Hypothalamus (tissue), 51 donors: Measurements from ENCODE around the gene SUSD2.
"Not testable (repeated sequence)": the region's sequence is repeated elsewhere in the genome, so short reads cannot be mapped to it uniquely, and the experiment has no call there.

Experiments
- DNase-seq, 51 donors: peaks; one replicate each; lab custom pipeline; 2025; lab: John Stamatoyannopoulos, UW

Gene SUSD2

GRCh38 chr22:24236656-24237055, 55.4 kb downstream of the SUSD2 start:
- DNase-seq = no peak

GRCh38 chr22:24238101-24238694, 56.9 kb downstream of the SUSD2 start:
- not testable (repeated sequence) for DNase-seq
